Ishikawa (cell line): Measurements from ENCODE around the gene AURKB.

ENCODE experiments used
- CEBPB ChIP-seq: IDR thresholded peaks from 2 replicates; pipeline ENCODE4 v1.6.1; 2012
- CREB1 ChIP-seq: IDR thresholded peaks from 2 replicates; pipeline ENCODE4 v1.6.1; 2012; ENCODE audit warnings: low read depth
- EGR1 ChIP-seq: IDR thresholded peaks from 2 replicates; pipeline ENCODE4 v1.6.1; 2012
- EP300 ChIP-seq: IDR thresholded peaks from 2 replicates; pipeline ENCODE4 v1.6.1; 2012; ENCODE audit warnings: borderline replicate concordance
- FOXM1 ChIP-seq: IDR thresholded peaks from 2 replicates; pipeline ENCODE4 v1.6.1; 2012; ENCODE audit warnings: low read depth, borderline replicate concordance
- NFIC ChIP-seq: IDR thresholded peaks from 2 replicates; pipeline ENCODE4 v1.6.1; 2012
- RAD21 ChIP-seq: IDR thresholded peaks from 2 replicates; pipeline ENCODE4 v1.6.1; 2012; ENCODE audit warnings: low read depth
- TAF1 ChIP-seq: IDR thresholded peaks from 2 replicates; pipeline ENCODE4 v1.6.1; 2012; ENCODE audit warnings: low read depth, mild to moderate bottlenecking
- TCF12 ChIP-seq: IDR thresholded peaks from 2 replicates; pipeline ENCODE4 v1.6.1; 2012; ENCODE audit warnings: low read depth
- TEAD4 ChIP-seq: IDR thresholded peaks from 2 replicates; pipeline ENCODE4 v1.6.1; 2012
- YY1 ChIP-seq: IDR thresholded peaks from 2 replicates; pipeline ENCODE4 v1.6.1; 2012; ENCODE audit warnings: low read depth
- ZBTB7A ChIP-seq: IDR thresholded peaks from 2 replicates; pipeline ENCODE4 v1.6.1; 2012; ENCODE audit warnings: low read depth
- TF ChIP-seq, protein P1 (sequence below): IDR thresholded peaks from 2 replicates; pipeline ENCODE4 v1.6.1; 2012
- TF ChIP-seq, protein P2 (sequence below): IDR thresholded peaks from 2 replicates; pipeline ENCODE4 v1.6.1; 2012
- TF ChIP-seq, protein P3 (sequence below): IDR thresholded peaks from 2 replicates; pipeline ENCODE4 v1.6.1; 2012; ENCODE audit warnings: low read depth, mild to moderate bottlenecking

The AURKB gene

DNA sequence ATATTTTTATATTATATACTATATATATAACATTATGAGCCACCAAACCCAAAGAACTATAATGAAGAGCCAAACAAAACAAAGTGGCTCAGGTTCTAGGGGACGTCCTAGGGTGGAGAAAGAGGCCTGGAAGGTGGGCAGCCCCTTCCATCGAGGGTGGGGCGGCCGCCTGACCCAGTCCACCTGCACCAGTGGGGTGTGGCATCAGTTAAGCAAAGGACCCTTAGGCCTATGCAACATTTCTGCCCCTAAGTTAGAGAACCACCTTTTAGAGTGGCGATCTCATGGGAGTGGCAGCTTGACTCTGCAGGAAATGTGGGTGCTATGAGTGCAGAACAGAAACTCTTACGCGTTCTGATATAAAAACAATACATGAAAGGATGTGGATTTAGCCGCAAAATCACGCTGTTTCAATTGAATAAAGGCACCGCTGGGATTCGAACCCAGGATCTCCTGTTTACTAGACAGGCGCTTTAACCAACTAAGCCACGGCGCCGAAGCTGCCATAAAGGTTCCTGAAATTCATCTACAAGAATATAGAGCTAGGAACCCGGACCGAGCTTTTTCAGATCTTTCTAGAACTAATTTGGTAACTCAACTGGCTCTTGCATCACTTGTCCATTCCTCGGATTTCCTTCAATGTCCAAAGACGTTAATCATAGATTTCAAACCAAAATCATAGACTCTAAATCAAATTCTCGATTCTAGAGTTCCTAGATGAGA lies 15.6 kb upstream of the AURKB start:
- TF ChIP-seq TCF12 (0 out of 2 replicates have a peak, but pooled peaks have one; percentile 4), TEAD4 (peak; percentile 71), RAD21 (no peak), CEBPB (peak; percentile 42), YY1 (0 out of 2 replicates have a peak, but pooled peaks have one; percentile 42)
- TF ChIP-seq, protein P1, sequence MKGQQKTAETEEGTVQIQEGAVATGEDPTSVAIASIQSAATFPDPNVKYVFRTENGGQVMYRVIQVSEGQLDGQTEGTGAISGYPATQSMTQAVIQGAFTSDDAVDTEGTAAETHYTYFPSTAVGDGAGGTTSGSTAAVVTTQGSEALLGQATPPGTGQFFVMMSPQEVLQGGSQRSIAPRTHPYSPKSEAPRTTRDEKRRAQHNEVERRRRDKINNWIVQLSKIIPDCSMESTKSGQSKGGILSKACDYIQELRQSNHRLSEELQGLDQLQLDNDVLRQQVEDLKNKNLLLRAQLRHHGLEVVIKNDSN = peak; percentile 32; the same call in 1 of the 2 replicates

DNA sequence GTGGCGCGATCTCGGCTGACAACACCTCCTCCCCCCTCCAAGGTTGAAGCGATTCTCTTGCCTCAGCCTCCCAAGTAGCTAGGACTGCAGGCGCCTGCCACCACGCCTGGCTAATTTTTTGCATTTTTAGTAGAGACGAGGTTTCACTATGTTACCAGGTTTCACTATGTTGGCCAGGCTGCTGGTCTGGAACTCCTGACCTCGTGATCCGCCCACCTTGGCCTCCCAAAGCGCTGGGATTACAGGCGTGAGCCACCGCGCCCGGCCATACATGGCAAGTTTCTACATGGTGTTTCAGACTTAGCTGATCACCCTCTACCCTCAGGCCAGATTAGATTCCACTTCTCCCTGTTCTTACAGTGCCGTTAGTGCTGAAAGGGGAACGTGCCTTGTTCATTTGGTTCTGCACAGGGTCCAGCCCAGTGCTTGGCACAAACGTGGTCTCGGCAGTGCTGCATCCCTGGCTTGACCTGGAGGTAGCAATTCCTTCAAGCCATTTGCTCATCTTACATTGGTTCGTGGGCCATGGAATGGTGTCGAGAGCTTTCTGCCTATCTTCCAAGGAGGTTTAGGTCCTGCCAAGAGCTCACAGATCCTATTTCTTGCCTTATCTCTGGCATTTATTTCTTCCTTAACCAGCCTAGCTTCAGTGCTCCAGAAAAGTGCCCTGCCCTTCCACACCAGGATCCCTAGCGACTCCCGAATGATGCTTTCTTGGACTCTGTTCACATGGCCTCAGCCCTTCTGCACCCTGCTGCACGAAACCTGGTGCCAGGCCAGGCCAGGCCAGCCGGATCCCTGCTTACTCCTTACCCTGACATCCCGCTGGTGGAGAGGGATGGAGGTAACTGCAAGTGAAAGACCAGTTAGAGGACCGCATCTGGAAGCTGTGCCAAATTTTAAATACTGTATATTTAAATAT lies 14.8 kb upstream of the AURKB start:
- TF ChIP-seq NFIC = no peak
- no peak for TF ChIP-seq TAF1
- TF ChIP-seq RAD21 = no peak
- TF ChIP-seq TCF12 = no peak
- TF ChIP-seq YY1 = no peak
- TF ChIP-seq EGR1 = no peak
- no peak for TF ChIP-seq FOXM1
- TF ChIP-seq CREB1 = no peak
- no peak for TF ChIP-seq TEAD4
- no peak for TF ChIP-seq ZBTB7A
- TF ChIP-seq, protein P1 = no peak

DNA sequence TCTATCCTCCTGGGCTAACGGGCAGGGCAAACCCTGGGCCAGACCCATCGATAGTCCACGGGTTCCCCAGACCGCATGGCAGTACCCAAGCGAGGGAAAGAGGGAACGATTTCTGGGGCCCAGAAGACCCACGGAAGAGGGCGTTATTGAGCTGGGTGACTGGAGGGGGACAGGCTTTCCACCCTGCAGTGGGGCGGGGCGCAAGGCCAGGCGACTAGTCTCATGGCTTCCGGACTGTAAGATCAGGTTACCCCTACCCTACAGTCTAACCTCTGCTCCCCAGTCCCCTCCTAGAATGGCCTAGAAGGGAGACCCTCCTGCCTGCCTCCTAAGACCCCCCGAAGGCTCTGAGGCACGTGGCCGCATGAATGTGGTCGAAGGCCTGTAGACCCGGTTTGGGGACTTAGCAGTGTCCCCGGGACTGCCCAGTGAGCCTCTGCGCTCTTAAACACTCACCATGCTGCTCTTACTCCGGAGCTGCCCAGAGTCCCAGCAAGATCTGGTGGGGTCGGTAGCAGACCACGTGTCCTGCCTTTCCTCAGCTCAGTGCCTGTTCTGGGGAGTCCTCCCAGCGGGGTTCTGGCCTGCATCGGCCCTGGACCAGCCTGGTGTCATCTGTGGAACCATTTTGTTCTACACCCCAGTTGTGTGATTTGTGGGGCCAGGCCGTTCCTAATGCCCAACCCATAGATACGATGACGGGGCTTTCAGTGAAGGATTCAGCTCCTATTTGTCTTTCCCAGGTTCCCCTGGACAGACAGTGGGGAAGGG lies 13.2 kb upstream of the AURKB start:
- TF ChIP-seq RAD21 (peak; percentile 31; the same call in 1 of the 2 replicates), EP300 (no peak), EGR1 (no peak), TEAD4 (no peak)
- TF ChIP-seq, protein P1 = peak; percentile 37; the same call in 1 of the 2 replicates
- TF ChIP-seq, protein P2, sequence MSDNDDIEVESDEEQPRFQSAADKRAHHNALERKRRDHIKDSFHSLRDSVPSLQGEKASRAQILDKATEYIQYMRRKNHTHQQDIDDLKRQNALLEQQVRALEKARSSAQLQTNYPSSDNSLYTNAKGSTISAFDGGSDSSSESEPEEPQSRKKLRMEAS = peak; percentile 73

DNA sequence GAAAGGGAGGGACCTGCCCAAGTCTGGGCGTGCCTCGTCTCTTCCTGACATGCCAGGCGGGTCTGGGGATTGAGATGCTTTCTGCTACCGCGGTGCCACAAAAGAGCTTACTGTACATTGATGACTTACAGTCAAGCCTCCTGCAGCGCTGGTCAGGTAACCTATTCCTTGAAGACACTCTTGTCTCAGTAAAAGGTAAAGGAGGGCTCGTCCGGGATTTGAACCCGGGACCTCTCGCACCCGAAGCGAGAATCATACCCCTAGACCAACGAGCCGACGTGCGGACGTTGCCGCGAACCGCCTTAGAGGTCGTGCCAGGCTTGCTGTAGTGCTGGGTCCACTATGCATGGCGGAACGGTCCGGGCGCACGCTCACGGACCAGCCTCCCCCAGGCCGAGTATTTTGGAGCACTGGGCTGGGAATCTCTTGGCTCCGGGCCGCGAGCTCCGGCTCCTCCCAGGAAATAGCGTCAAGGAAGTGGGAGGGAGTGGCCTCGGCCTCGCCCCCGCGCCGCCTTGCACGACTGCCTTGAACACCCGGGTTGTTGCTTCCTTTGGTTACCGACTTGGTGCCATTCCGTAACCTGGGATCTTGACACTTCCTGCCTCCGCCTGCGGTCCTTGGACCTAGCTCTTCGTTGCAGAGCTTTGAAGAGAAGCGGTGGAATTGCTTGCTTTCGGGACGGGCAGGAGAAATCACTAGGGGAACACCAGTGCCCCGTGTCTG lies 12.4 kb upstream of the AURKB start:
- TF ChIP-seq TCF12 (peak; percentile 38), RAD21 (no peak), TEAD4 (peak; percentile 94), EP300 (peak; percentile 51), TAF1 (peak; percentile 85), EGR1 (peak; percentile 92), YY1 (peak; percentile 83), FOXM1 (peak; percentile 53; the same call in 1 of the 2 replicates), CEBPB (0 out of 2 replicates have a peak, but pooled peaks have one; percentile 17), ZBTB7A (no peak), NFIC (peak; percentile 73; the same call in 1 of the 2 replicates), CREB1 (no peak)
- TF ChIP-seq, protein P3, sequence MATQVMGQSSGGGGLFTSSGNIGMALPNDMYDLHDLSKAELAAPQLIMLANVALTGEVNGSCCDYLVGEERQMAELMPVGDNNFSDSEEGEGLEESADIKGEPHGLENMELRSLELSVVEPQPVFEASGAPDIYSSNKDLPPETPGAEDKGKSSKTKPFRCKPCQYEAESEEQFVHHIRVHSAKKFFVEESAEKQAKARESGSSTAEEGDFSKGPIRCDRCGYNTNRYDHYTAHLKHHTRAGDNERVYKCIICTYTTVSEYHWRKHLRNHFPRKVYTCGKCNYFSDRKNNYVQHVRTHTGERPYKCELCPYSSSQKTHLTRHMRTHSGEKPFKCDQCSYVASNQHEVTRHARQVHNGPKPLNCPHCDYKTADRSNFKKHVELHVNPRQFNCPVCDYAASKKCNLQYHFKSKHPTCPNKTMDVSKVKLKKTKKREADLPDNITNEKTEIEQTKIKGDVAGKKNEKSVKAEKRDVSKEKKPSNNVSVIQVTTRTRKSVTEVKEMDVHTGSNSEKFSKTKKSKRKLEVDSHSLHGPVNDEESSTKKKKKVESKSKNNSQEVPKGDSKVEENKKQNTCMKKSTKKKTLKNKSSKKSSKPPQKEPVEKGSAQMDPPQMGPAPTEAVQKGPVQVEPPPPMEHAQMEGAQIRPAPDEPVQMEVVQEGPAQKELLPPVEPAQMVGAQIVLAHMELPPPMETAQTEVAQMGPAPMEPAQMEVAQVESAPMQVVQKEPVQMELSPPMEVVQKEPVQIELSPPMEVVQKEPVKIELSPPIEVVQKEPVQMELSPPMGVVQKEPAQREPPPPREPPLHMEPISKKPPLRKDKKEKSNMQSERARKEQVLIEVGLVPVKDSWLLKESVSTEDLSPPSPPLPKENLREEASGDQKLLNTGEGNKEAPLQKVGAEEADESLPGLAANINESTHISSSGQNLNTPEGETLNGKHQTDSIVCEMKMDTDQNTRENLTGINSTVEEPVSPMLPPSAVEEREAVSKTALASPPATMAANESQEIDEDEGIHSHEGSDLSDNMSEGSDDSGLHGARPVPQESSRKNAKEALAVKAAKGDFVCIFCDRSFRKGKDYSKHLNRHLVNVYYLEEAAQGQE = no peak
- TF ChIP-seq, protein P2 = peak; percentile 22; the same call in 1 of the 2 replicates
- TF ChIP-seq, protein P1 = no peak

DNA sequence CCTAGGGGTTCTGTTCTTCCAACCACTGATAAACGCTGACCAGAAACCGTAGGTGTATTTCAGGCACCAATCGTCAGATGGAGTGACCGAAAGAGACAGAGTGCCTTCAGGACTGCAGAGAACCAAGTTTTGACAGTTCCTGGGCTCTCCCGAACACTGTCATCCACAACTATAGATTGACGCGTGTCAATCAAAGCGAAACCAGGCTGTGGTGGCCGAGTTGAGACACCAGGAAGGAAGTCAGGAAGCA lies 11.9 kb upstream of the AURKB start:
- TF ChIP-seq, protein P1 = no peak
- TF ChIP-seq ZBTB7A (no peak), RAD21 (no peak), TEAD4 (no peak), NFIC (no peak), YY1 (no peak), CREB1 (no peak)
- TF ChIP-seq, protein P3 = no peak
- TF ChIP-seq, protein P2 = no peak
